HG02973 (cell line): ENCODE data around the gene TBL1Y.
"Not testable (repeated sequence)": the region's sequence is repeated elsewhere in the genome, so short reads cannot be mapped to it uniquely, and the experiment has no call there.

Experiments
- ATAC-seq: cut with Tn5 transposase; IDR thresholded peaks from one replicate; pipeline ENCODE4 v1.9.1; 2021; ENCODE audit warnings: moderate library complexity; ENCODE audit not compliant: unreplicated experiment

TBL1Y gene

DNA sequence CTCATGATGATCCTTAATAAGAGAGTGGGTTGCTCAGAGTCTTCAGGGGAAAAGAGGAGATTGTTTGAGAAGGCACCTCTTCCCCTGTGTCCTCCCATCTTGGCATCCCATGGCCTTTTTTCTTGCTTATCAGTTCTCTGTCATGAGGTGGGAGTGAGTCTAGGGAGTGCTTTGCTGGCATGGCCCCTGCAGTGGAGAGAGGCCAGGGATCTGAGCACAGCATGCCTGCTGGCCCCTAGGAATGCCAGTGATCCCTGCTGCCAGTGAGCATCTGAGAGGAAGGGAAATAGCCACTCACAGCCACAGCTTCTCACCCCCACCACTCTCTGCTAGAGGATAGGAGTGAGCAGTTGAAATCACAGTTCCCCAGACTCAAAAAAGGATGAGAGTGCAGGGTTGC, 168.2 kb downstream of the TBL1Y start:
- ATAC-seq = no peak

- ATAC-seq = not testable (repeated sequence)
Observed at GRCh38 chrY:7080548-7080947, 170.1 kb downstream of the TBL1Y start.

GRCh38 chrY:7085606-7086005, 175.1 kb downstream of the TBL1Y start:
- ATAC-seq = peak; percentile 79

DNA sequence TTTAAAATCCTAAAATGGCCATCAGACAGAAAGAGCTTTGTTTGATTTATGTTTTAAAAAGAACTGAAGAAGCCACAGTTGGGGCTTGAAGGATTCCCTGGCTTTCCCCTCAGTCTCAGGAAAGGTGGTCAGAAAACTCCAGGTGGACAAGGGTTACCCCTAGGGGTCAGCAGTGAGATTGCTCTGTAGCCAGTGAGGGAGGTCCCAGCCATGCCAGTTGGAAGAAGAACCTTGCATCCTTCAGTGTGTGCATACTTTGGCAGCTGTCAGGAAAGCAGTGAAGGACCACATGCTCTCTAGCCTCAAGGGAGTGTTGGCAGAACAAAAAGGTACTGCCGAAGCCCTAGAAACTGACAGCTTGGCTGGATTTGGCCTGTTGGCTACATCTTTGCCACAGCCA, 182.3 kb downstream of the TBL1Y start:
- no peak for ATAC-seq

DNA sequence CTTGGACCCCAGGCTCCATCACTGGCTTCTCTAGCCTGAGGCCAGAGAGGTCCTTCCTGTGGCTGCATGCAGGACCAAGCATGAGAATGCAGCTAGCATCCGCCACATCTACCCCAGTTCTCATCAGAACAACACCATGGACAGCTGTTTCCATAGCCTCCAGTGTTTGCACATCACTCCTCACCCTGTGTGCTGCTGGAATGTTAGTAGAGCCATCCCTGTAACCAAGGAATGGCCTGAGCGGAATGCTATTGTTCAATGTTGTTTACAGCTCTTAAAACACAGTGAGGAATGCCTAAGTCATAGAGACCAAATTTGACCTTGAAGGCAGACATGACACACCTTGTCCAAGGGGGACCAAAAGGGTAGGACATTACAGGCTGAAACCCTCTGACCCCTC, 183.9 kb downstream of the TBL1Y start:
- no peak for ATAC-seq

GRCh38 chrY:7097021-7097420, 186.5 kb downstream of the TBL1Y start:
- ATAC-seq = no peak

- no peak for ATAC-seq
Observed at GRCh38 chrY:7099742-7100141, 189.2 kb downstream of the TBL1Y start.

GRCh38 chrY:7102680-7103079, 192.2 kb downstream of the TBL1Y start:
- no peak for ATAC-seq

DNA sequence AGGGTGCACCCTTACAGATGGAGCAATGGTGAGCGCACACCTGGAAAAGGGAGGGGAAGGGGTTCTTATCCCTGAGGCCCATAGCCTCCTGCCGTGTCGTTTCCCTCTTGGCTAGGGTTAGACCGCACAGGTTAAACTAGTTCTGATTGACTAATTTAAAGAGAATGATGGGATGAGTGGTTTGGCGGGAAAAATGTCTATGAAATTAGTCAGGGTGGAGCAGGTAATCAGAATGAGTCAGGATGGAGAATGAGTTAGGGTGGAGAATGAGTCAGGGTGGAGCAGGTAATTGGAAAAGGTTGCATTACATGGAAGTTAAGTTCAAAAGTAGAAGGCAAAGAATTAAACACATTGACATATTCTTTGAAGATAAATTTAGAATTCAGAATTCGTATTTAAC, 196.7 kb downstream of the TBL1Y start:
- ATAC-seq = no peak

DNA sequence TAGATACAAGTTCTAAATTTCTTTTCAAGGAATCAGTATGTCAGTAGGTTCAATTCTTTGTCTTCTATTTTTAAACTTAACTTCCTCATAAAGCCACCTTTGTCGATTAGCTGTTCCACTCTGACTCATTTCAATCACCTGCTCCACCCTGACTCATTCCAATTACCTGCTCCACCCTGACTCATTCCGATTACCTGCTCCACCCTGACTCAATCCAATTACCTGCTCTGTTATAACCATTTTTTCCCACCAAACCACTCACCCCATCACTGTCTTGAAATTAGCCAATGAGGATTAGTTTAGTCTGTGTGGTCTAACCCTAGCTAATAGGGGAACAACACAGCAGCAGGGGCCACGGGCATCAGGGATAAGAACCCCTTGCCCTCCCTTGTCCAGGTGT, 199.6 kb downstream of the TBL1Y start:
- no peak for ATAC-seq

GRCh38 chrY:7115871-7116270, 205.4 kb downstream of the TBL1Y start:
- no peak for ATAC-seq

GRCh38 chrY:7122202-7122601, 211.7 kb downstream of the TBL1Y start:
- no peak for ATAC-seq

- ATAC-seq = no peak
Observed at GRCh38 chrY:7125136-7126056, 214.9 kb downstream of the TBL1Y start.

DNA sequence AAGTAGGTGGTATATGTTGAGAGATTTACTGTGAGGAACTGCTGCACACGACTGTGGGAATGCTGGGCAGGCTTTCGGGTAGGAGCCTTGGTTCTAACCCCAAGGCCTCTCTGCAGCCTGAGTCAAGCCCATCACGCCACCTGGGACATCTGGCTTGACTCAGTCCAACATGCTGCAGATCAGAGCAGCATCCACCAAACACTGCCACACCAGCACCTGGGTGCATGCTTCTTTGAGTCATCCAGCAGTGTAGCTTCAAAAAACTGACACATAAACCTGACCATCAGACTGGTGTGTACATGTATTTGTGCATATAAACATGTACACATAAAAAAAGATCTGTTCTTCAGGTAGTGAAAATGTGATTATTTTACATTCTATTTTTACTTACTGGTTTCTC, 217.7 kb downstream of the TBL1Y start:
- no peak for ATAC-seq
